Neuronal stem cell (in vitro differentiated cells): ENCODE data around the gene ADSL.
A peak's percentile ranks its signal among the peaks of the same experiment; 100 is the strongest.

Experiments used
- DNase-seq: peaks from one replicate; pipeline ENCODE4 v3.0.0-alpha.2; 2013; ENCODE audit warnings: low spot score
- H2AFZ ChIP-seq: one replicate; pipeline ENCODE4 v1.6.1; 2013; ENCODE audit warnings: mild to moderate bottlenecking, low read length, inconsistent platforms
- H2AK5ac ChIP-seq: 2 replicates; pipeline ENCODE4 v1.6.1; 2013; ENCODE audit warnings: low read depth, mild to moderate bottlenecking, inconsistent platforms, low read length, moderate library complexity, mixed read lengths
- H2BK120ac ChIP-seq: 2 replicates; pipeline ENCODE4 v1.6.1; 2013; ENCODE audit warnings: low read depth, mild to moderate bottlenecking, inconsistent platforms, low read length, moderate library complexity, mixed read lengths
- H2BK12ac ChIP-seq: one replicate; pipeline ENCODE4 v1.6.1; 2013; ENCODE audit warnings: low read length, inconsistent platforms
- H2BK15ac ChIP-seq: 2 replicates; pipeline ENCODE4 v1.6.1; 2013; ENCODE audit warnings: mild to moderate bottlenecking, low read length, inconsistent platforms, mixed read lengths
- H2BK5ac ChIP-seq: one replicate; pipeline ENCODE4 v1.6.1; 2013; ENCODE audit warnings: inconsistent platforms, mild to moderate bottlenecking, low read length, moderate library complexity
- H3K14ac ChIP-seq: one replicate; pipeline ENCODE4 v1.6.1; 2013; ENCODE audit warnings: low read length, inconsistent platforms
- H3K18ac ChIP-seq: 2 replicates; pipeline ENCODE4 v1.6.1; 2013; ENCODE audit warnings: low read length, inconsistent platforms
- H3K23ac ChIP-seq: 2 replicates; pipeline ENCODE4 v1.6.1; 2013; ENCODE audit warnings: low read depth, mild to moderate bottlenecking, mixed read lengths, low read length, inconsistent platforms; ENCODE audit not compliant: poor library complexity
- H3K27ac ChIP-seq: replicated peaks from 3 replicates; pipeline ENCODE4 v1.5.1; 2013; ENCODE audit warnings: low read length, inconsistent platforms
- H3K27me3 ChIP-seq, 3 experiments: 2 replicates each; pipeline ENCODE4 v1.6.1; 2013; ENCODE audit warnings: low read length in 3 of 3, mild to moderate bottlenecking in 2 of 3, inconsistent platforms in 1 of 3, low read depth in 1 of 3, mixed read lengths in 1 of 3, moderate library complexity in 1 of 3; ENCODE audit not compliant: control insufficient read depth in 3 of 3, insufficient read depth in 3 of 3
- H3K36me3 ChIP-seq, 2 donors: replicated peaks in 1 of 2; 2 replicates each; pipeline ENCODE4 v1.6.1; 2013; ENCODE audit warnings: low read length in 2 of 2; ENCODE audit not compliant: control insufficient read depth in 2 of 2, insufficient read depth in 2 of 2
- H3K4ac ChIP-seq: 2 replicates; pipeline ENCODE4 v1.6.1; 2013; ENCODE audit warnings: inconsistent platforms, mild to moderate bottlenecking, low read length, moderate library complexity
- H3K4me1 ChIP-seq, 2 donors: 1 replicate in 1 of 2; 2 replicates in 1 of 2; pipeline ENCODE4 v1.6.1; 2013; ENCODE audit warnings: low read length in 2 of 2, low read depth in 1 of 2; ENCODE audit not compliant: control insufficient read depth in 2 of 2, insufficient read depth in 1 of 2
- H3K4me2 ChIP-seq: one replicate; pipeline ENCODE4 v1.6.1; 2013; ENCODE audit warnings: mild to moderate bottlenecking, low read length, inconsistent platforms; ENCODE audit not compliant: insufficient read depth, poor library complexity, severe bottlenecking
- H3K4me3 ChIP-seq, 2 donors: 2 replicates each; pipeline ENCODE4 v1.5.1; 2013; ENCODE audit warnings: low read length in 2 of 2, mild to moderate bottlenecking in 2 of 2, inconsistent platforms in 1 of 2, moderate library complexity in 1 of 2
- H3K79me1 ChIP-seq: one replicate; pipeline ENCODE4 v1.6.1; 2013; ENCODE audit warnings: low read depth, mild to moderate bottlenecking, inconsistent platforms, low read length, moderate library complexity
- H3K9ac ChIP-seq: one replicate; pipeline ENCODE4 v1.6.1; 2013; ENCODE audit warnings: mild to moderate bottlenecking, low read depth, low read length, inconsistent platforms; ENCODE audit not compliant: poor library complexity
- H3K9me3 ChIP-seq, 2 donors: replicated peaks in 1 of 2; 2 replicates each; pipeline versions ENCODE3 to v1.6.1; 2013; ENCODE audit warnings: low read length in 2 of 2, mild to moderate bottlenecking in 2 of 2, inconsistent platforms in 1 of 2, low read depth in 1 of 2, mixed read lengths in 1 of 2, moderate library complexity in 1 of 2; ENCODE audit not compliant: control insufficient read depth in 2 of 2, insufficient read depth in 1 of 2
- H4K8ac ChIP-seq: one replicate; pipeline ENCODE4 v1.6.1; 2013; ENCODE audit warnings: low read depth, mild to moderate bottlenecking, inconsistent platforms, low read length, moderate library complexity
- H4K91ac ChIP-seq: one replicate; pipeline ENCODE4 v1.6.1; 2013; ENCODE audit warnings: low read length, low read depth, mild to moderate bottlenecking, inconsistent platforms; ENCODE audit not compliant: poor library complexity
- WGBS, 2 donors: extraction: QIAGEN DNeasy Blood & Tissue Kit; methylation state at CpG; one replicate each; pipeline ENCODE4 v1.1.7; 2013; ENCODE audit warnings: missing lambda C conversion rate in 2 of 2, mixed read lengths in 1 of 2; ENCODE audit not compliant: insufficient read length in 2 of 2, insufficient replicate concordance in 1 of 2; ENCODE audit errors: extremely low coverage in 2 of 2; 5-methylcytosine and 5-hydroxymethylcytosine counted together

Gene ADSL

DNA sequence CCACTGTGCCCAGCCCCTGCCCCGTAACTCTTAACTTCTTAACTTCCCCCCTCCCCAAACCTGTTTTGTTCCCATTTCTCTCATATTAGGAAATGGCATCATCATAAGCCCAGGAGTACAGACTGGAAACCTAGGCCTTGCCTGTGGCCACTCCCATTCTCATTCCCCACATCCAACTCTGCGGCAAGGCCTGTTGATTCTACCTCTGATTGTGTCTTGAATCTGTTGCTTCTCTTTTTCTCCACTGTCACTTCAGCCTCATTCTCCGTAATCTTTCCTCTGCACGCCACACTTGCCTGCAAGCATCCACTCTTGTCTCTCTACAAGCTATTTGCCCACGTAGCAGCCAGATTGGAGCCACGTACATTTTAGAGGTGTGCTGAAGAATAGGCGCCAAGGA lies 49.3 kb downstream of the ADSL start:
- Histone ChIP-seq H2AK5ac (no peak overlapping the region), H2BK15ac (no peak overlapping the region), H3K23ac (no peak overlapping the region), H3K9ac (no peak overlapping the region), H3K4me1 (peaks cover 6 to 8% of the 10 kb centered on the region in 2 donors), H2BK5ac (no peak overlapping the region), H3K27me3 (no peaks in the 10 kb centered on the region), H3K4ac (no peak overlapping the region), H3K36me3 (peaks cover 1% of the 10 kb centered on the region in 2 donors), H3K4me3 (no peak overlapping the region), H3K18ac (no peak overlapping the region), H3K4me2 (no peak overlapping the region), H3K27ac (no peak overlapping the region), H4K8ac (no peak overlapping the region), H3K14ac (no peak overlapping the region), H2AFZ (no peak overlapping the region), H3K79me1 (no peaks in the 10 kb centered on the region), H4K91ac (no peak overlapping the region), H3K9me3 (no peaks in the 10 kb centered on the region), H2BK12ac (no peak overlapping the region), H2BK120ac (no peak overlapping the region)
- no peak for DNase-seq
- no CpG with 5 or more reads among the region's 7 CpGs for WGBS, 2 donors

GRCh38 chr22:40396882-40397281 lies 50.6 kb downstream of the ADSL start:
- Histone ChIP-seq H2BK120ac (no peak overlapping the region), H3K9ac (no peak overlapping the region), H3K4me2 (no peak overlapping the region), H3K23ac (no peak overlapping the region), H3K79me1 (no peaks in the 10 kb centered on the region), H2BK15ac (no peak overlapping the region), H3K27me3 (no peaks in the 10 kb centered on the region), H4K91ac (no peak overlapping the region), H2BK12ac (no peak overlapping the region), H3K4me3 (no peak overlapping the region), H3K36me3 (peaks cover 8 to 13% of the 10 kb centered on the region in 2 donors), H3K18ac (no peak overlapping the region), H2AK5ac (no peak overlapping the region), H4K8ac (no peak overlapping the region), H3K14ac (no peak overlapping the region), H3K27ac (no peak overlapping the region), H3K4me1 (peaks cover 6 to 8% of the 10 kb centered on the region in 2 donors), H3K9me3 (no peaks in the 10 kb centered on the region), H2BK5ac (no peak overlapping the region), H2AFZ (no peak overlapping the region), H3K4ac (no peak overlapping the region)
- WGBS, 2 donors = no CpG with 5 or more reads among the region's 4 CpGs
- peak; percentile 12 for DNase-seq

DNA sequence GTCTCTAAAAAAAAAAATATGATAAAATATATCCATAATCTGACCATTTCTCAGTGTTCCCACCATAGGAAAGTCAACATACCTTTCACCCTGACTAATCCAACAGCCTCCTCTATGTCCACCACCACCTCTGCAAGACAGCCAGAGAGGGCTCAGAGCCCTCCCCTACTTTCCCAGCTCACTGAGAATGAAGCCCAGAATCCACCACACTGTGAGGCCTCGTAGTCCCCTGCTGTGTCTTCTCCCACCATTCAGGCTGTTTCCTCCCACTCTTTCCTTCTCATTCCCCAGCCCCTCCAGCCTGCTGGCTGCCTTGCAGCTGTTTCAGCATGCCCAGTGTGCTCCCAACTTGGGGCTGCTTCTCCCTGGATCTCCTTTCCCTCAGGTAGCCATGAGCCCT lies 51.1 kb downstream of the ADSL start:
- no peak overlapping the region for H3K4me3 ChIP-seq
- H3K27me3 ChIP-seq = no peaks in the 10 kb centered on the region
- H2BK5ac ChIP-seq = no peak overlapping the region
- H3K9ac ChIP-seq = no peak overlapping the region
- no peak for DNase-seq
- no peak overlapping the region for H3K4me2 ChIP-seq
- peaks cover 6 to 8% of the 10 kb centered on the region in 2 donors for H3K4me1 ChIP-seq
- no peak overlapping the region for H3K27ac ChIP-seq
- no peaks in the 10 kb centered on the region for H3K79me1 ChIP-seq
- no peak overlapping the region for H2AK5ac ChIP-seq
- no peak overlapping the region for H4K8ac ChIP-seq
- H3K23ac ChIP-seq = no peak overlapping the region
- H3K4ac ChIP-seq = no peak overlapping the region
- no peak overlapping the region for H2BK12ac ChIP-seq
- H3K36me3 ChIP-seq = peaks cover 12 to 18% of the 10 kb centered on the region in 2 donors
- no peaks in the 10 kb centered on the region for H3K9me3 ChIP-seq
- H2BK120ac ChIP-seq = no peak overlapping the region
- H3K18ac ChIP-seq = peak overlapping the region; percentile 11
- H2AFZ ChIP-seq = no peak overlapping the region
- no CpG with 5 or more reads among the region's 1 CpG for WGBS, 2 donors
- no peak overlapping the region for H4K91ac ChIP-seq
- peak overlapping the region; percentile 94 for H3K14ac ChIP-seq
- H2BK15ac ChIP-seq = no peak overlapping the region

DNA sequence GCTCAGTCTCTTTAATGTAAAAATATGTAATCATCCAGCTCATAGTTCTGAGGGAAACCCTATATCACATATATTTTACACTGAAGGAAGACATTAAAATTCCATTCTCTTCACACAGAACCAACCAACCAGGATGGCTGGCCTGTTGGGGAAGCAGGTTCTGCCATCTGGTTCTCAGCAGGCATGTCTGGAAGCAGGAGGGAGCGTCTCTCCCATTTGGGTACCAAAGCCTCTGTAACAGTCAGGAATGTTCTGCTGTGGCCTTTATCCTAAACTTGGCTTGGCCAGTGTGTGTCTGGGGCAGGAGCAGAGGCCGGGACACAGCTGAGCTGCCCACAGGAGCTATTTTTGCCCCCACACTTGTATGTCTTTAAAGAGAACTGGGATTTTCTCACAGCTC lies 53.3 kb downstream of the ADSL start:
- Histone ChIP-seq H3K79me1 (no peaks in the 10 kb centered on the region), H4K91ac (no peak overlapping the region), H3K14ac (no peak overlapping the region), H2AFZ (no peak overlapping the region), H3K9me3 (no peaks in the 10 kb centered on the region), H3K4ac (no peak overlapping the region), H3K4me1 (peaks cover 6 to 8% of the 10 kb centered on the region in 2 donors), H2BK5ac (no peak overlapping the region), H3K4me3 (no peak overlapping the region), H3K27me3 (no peaks in the 10 kb centered on the region), H2BK120ac (no peak overlapping the region), H3K27ac (no peak overlapping the region), H2BK15ac (no peak overlapping the region), H4K8ac (no peak overlapping the region), H2BK12ac (no peak overlapping the region), H2AK5ac (no peak overlapping the region), H3K9ac (no peak overlapping the region), H3K23ac (no peak overlapping the region), H3K36me3 (peaks cover 14 to 40% of the 10 kb centered on the region in 2 donors), H3K4me2 (no peak overlapping the region), H3K18ac (peak overlapping the region; percentile 27)
- DNase-seq = no peak
- WGBS, 2 donors = no CpG with 5 or more reads among the region's 2 CpGs
